HG03066 (cell line): Measurements from ENCODE around the gene CAP2.

ENCODE experiments used
- ATAC-seq: cut with Tn5 transposase; IDR thresholded peaks from one replicate; pipeline ENCODE4 v1.9.1; 2021; ENCODE audit warnings: low read depth; ENCODE audit not compliant: unreplicated experiment

The CAP2 gene

DNA sequence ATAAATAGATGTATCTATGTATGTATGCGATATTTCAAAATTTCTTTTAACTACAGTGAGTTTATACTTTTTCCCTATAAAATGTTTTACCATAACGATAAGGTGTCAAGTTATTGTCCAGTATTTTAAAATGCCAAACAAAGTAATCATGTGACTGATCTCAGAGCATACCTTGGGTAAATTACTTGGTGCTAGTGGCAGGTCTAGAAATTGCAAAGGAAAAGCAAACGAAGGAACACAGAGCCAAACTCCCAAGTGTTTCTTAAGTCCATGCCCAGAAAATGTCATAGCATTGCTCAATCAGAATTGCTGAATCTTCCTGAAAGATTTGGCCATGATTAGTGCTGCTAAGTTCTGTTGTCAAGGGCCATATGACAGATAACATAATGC is 77.5 kb downstream of the CAP2 start:
- ATAC-seq: no peak

DNA sequence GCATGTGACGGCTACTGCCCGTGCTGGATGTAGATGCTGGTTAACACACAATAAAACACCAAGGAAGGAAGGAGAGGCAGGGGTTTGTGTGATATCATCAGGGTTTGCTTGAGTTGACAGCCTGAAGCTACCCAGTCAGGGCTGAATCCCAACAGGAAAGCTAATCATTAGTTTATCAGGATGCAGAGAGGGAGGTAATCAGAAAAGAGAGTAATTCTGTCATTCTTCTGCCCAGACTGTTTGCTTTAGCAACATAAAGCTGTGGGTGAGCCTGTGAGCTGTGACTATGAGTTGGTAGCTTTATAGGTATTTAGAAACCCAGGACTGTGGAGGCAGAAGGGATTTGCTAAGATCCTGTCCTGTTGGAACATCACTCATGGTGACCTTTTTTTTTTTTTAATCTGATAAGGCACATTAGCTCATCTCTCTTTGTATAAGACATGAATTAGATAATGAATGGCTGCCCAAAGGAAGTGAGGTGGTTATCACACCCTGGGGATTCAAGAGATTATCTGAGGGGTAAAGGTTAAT is 79.3 kb downstream of the CAP2 start:
- no peak for ATAC-seq

DNA sequence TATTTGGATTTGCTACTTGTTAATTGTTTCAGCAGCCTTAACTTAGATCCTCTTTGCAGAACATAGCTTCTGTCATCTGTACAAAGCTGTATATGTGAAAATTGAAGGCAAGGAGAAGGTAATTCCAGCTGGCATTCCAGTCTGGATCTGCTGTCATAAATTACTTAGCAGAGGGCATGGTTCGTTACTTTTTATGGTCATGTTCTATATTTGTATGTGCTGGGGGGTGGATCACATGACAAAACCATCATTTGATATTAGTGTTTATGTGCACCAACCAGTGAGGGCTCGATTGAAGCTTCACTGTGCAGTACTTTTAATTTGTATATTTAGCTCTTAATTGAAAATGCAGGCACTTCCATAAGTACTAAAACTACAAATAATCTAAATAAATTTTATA is 80.2 kb downstream of the CAP2 start:
- no peak for ATAC-seq

DNA sequence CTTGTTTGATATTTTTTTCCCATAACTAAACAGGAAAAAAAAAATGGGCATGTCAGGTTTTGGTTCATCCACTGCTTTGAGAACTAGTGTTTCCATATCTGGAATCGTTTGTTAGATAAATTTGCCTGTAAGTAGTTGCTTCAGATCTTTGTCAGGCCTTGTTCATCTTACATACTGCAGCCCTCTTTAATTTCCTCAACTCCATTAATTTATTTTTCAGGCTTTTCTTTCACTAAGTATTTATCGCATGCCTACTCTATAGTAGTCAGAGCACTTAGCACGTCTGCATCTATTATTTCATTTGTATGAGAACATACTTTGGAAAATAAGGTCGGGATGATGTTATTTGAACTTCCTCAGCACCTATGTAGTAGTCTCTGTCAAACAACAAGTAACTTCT is 80.9 kb downstream of the CAP2 start:
- no peak for ATAC-seq

DNA sequence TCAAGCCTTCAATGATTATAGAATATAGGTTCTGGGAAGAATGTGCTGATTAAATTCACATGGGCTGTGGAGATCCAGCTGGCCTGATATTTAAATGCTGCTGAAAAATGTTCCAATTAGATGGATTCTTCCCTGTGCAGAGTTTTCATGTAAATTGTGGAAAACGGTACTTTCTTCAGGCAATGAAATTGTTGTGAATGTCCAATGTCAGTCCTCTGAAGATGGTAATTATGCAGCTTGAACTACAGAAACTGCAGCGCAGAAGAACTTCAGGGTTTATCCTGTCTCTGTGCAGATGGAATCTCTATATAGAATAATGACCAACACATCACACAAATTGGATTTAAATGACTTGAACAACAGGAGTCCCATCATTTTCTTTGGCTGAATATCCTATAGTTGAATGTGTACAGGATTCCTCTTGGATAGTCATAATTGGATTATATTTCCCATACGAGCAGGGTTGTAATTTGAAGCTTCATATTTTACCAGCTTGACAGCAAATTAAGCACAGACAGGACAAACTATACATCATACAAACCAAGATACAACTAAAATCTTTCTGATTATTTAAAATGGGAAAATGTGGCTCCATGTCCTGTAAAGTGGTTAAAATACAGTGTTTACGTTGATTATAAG is 82.3 kb downstream of the CAP2 start:
- no peak for ATAC-seq

DNA sequence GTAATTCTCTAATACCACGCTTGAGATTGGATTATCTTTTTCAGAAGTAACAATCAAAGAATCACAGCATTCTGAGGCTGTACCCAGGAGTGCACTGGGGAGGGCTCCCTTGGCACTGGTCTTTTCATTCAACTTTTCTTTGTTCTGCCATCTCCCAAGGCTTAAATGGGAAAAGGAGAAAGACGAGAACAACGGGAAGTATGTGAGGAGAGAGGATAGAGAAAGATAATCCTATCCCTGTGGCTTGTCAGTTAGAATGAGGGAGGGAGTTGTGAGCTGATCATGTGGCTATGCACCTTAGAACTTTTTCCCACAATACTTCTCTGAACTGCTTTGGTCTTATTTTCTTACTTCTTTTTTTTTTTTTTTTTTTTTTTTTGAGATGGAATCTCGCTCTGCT is 83.1 kb downstream of the CAP2 start:
- ATAC-seq: no peak

DNA sequence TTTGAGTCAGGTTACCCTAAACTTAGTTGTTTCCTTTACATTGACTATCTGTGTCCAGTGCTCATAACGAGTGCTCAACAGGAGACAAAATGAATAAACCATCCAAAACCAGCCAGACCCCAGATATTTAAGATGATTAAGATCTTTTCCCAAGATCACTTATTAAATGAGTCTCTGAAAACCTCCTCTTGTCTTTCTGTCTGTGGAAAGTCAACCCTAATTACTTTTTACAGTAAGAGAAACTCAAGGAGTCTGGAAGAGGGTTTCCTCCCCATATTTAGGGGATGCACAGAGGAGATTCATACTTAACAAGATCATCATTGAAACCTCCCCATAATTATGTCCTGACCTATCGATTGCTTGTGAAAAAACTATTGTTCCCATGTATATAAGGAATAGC is 84.0 kb downstream of the CAP2 start:
- ATAC-seq: no peak

DNA sequence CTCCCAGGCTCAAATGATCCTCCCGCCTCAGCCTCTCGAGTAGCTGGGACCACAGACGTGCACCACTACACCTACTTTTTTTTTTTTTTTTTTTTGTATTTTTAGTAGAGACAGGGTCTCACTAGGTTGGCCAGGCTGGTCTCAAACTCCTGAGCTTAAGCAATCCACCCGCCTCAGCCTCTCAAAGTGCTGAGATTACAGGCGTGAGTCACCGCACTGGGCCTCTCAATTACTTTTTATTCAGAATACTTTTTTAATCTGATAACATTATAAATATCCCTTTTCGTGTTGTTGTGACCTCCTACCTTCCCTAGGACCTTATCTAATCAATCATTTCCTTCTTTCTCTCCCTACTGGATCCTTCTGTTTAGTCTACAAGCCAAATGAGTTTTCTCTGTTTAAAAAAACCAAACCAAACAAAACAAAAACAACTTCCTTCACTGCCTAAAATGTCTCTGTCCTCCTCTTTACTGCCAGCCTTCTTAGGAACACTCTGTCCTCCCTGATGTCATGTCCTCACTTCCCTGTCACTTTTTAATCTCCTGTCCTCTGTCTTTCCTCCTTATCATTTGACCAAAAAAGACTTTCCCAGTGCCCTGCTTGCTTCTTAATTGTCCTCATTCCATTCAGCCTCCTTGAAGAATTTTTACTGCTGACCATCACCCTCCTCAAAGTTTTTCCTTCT is 85.0 kb downstream of the CAP2 start:
- no peak for ATAC-seq

DNA sequence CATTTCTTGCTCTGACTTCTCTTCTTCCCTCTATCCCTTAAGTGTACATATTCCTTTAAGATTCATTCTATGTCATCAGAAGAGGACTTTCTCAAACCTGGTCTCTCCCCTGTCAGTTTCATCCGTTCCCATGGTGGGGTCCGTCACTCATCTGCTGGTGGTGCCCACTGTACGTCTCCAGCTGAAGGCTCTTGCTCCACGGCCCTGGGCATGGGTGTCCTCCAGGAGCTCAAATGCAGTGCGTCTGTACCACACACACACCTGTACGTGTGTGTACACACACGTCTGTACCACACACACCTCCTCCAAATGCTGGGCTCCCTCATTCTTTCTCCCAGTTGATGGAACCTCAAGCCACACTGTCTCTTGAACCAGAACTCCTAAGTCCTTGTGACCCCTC is 85.6 kb downstream of the CAP2 start:
- ATAC-seq: no peak

DNA sequence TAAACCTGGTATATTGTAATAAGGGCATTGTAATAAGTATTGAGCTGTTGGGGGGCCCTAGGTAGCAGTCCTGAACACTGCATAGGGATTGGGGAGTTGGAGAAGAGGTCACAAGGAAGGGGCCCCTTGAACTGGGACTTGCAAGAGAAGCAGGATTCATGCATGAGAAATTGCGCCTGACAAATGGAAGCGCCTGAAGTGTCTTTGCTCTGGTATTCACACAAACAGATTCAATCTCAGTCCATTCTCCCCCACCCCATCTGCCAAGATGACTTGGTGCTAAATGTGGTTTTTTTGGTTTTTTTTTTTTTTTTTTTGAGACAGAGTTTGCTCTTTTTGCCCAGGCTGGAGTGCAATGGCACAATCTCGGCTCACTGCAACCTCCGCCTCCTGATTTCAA is 87.1 kb downstream of the CAP2 start:
- ATAC-seq: no peak

DNA sequence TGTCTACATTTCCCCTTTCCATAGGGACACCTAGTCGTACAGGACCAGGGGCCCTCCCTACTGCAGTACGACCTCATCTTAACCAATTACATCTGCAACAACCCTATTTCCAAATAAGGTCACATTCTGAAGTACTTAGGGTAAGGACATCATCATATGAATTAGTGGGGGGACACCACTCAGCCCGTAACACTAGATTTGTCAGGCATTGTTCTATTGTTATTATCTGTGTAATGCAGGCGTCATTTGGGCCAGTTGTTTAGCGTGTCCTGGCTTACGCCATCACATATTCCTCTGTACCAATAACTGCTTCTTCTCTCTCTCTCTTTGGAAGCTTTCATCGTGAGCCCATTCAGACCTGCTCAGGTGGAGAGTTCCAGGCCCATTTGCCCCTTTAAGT is 89.3 kb downstream of the CAP2 start:
- ATAC-seq: no peak

DNA sequence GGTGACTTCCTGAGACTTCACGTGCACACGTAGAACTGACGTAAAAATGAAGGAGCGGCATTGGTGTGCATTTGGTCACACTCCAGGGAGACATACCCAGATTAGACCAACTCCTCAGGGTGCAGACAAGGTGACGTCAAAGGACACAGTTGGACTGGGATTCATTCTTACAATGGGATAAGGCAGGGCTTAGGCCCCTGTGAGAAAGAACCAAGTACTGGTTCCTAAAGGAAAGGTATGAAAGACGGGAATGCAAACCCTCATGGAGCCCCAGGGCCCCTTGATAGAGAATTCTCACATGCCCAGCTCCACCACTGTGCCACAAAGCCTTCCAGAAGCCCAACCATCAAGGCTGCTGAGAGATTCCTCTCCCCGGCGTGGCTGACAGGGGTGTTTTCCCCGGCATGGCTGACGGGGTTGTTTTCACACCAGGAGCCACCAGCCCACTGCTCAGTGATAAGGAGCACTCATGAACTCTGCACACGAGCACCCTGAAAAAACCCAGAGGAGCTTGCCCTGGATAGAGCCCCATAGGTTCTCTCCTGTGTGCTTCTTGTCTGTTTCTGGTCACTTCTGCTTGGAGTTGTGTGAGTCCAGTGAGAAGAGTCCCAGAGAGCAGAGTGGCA is 90.1 kb downstream of the CAP2 start:
- no peak for ATAC-seq

DNA sequence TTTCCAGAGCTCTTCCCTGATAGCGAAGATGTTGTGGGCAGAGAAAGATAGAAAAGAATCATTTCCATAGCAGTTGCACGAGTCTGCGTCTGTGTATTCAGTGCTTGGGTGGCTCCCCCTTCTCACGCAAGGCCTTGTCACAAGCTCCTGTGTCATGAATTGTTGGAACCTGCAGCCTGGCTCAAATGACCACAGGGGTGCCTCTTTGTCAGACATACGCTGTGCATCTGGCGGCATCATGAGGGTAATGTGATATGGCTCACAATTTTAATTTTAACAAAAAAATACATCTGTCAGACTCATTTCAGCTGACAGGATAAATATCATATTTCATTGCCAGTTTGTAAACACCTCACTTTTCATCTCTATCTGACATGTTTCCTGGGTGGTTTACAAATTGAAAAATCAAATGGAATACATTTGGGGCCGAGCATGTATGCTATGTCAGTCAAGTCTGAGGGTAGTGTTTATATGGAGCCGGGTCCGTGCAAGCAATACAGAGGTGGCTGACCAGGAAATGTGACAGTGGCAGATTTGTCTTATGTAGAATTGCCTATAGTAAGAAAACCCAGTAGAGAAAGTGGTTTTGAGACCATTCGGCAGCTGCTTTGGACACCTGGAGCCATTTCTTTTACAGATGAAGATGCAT is 90.9 kb downstream of the CAP2 start:
- no peak for ATAC-seq

DNA sequence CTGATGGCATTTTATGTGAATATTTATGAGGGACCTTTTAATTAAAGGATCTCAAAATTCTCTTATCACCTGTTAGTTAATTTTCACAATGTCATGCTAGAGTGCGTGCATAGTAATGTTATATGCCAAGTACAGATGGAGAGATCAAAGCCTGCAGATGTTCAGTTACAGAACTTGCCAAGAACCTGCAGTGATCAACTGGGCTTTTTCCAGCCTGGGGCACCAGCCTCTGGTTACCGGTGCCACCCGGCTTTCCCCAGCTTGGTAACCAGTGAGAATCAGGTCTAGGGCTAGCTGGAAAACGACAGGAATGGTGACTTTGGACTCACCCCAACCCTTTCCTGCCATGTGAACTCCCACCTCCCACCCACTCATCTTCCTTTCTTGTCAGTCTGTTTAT is 91.8 kb downstream of the CAP2 start:
- no peak for ATAC-seq

DNA sequence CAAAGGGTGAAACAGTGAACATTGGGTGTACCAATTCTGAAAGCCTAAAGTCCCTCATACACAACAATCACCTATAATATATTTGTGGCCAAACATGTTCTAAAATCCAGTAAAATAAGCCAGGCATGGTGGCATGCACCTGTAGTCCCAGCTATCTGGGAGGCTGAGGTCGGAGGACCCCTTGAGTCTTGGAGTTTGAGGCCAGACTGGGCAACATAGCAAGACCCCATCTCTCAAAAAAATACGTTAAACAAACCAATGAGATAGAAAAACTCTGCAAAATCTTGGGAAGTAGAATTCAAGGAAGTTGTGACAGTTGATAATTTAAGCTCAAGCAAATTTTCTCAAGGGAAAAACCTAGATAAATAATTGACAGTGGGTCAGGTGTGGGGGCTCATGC is 92.6 kb downstream of the CAP2 start:
- ATAC-seq: no peak

DNA sequence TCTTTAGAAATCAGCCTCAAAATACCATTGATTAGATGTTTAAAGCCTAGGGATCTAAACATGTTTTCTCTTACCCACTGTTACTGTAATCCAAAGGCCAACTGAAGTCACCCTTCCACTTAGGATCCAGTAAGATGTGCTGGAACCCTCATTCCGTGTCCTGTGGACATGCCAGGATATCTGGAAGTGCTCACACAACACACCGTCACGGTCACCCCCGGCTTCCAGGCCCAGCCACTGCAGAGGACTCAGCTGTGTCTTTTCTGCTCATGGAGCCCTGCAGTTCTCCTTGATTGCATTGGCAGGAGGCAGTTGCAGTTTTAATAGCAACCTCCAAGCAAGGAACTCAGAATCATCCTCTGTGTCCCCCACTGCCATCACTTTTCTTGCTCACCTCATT is 93.3 kb downstream of the CAP2 start:
- ATAC-seq: no peak

DNA sequence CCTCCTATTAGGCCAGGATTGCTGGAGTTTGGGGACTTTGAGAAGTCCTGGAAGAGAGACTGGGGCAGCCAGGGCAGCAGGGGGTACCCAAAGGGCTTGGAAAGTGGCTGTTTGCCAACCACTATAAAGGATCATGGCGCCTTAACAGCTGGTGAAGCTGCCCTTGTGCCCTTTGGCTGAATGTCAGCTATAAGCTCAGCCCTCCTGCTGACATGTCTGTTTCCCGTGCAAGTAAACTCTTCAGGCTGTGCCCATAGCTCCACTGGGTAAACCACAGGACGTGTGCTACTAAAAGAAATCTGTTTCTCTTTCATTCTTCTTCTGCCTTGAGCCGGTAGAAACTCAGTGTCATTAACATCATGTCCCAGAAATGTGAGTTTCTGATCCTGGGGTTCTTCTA is 97.3 kb downstream of the CAP2 start:
- ATAC-seq: no peak

DNA sequence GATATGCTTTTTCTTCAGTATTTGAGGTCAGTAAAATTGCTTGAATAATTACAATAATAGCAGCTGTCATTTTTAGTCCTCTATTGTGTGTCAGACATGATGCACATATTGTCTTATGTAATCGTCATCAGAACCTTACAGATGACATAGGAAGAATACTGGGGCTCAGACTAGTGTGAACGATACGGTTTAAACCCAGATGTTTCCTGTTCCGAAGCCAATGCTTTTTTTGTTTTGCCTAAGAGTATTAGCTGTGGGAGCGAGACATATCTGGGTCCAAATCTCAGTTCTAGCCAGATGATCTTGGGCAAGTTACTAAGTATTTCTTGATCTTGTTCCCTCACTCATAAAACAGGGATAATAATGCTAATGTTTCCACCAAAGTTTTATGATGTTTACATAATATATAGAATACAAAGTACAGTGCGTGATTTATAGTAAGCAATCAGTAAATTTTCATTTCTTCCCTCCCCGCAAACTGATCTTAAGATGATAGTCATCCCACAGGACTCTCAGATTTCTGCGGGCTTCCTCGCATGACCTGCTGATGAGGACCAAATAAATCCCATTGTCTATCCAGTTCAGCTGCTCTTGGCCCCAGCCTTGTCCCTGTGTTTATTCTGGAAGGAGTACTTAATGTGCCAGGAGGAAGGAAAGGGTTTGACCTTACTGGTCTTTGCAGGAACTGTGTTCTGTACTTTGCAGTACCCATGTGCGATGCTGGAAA is 98.2 kb downstream of the CAP2 start:
- no peak for ATAC-seq

DNA sequence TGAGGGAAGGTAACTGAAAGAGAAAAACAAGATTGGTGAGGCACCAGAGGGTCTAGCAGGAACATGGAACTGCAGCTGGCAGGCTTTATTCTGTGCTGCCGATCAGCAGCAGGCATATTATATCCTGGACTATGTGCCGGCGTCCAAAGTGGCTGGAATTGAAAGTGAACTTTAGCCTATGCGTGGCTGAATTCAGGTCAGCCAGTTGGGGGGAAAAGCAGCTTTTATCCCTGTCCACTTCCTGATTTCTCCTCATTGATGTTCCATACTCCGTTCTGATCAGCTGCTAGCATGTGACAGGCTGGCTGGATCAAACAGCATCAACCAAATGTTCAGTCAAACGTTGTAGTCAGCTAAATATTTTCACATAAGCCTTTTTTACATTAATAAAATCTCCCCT is 99.0 kb downstream of the CAP2 start:
- ATAC-seq: no peak

DNA sequence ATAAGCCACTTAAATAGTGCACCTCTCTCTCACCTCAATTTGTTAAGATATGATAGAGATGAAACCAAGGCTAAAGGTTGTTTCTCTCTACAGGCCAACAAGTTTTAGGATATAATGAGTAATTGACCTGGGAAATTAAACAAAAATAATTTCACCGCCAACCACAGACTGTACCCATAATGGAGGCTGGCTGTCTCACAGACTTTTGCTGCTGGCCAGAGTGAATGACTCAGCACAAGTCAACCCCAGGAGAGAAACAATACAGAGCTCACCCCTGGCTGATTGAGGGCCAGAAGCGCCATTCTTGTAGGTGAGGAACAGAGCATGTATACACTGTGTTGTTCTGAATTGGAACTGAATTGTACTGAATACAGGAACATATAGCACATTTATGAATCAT is 99.9 kb downstream of the CAP2 start:
- ATAC-seq: no peak

DNA sequence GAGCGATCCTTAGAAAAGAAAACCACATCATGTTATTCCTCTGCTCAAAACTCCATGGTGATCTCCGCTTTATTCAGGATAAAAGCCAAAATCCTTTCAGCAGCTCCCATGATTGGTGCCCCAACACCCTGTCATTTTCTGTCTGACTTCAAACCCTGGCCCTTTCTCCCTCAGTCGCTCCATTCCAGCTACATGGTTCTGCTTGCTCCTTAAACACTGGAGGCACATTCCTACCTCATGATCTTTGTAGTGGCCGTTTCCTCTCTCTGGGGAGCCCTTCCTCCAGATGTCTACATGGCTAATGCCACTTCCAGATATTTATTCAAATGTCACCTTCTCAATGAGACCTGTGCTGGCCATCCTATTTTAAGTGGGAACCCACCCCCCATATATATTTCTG is 100.8 kb downstream of the CAP2 start:
- no peak for ATAC-seq
